GM12878 (cell line): Measurements from ENCODE around the gene C22orf42.

ENCODE experiments used
- CEBPB ChIP-seq, 2 experiments: fragments of 150-350 bp in 1 of 2; IDR thresholded peaks; 2 replicates each; pipeline ENCODE4 v1.6.1; 2012 to 2014; ENCODE audit warnings: low read depth in 2 of 2, low read length in 2 of 2, borderline replicate concordance in 1 of 2, inconsistent platforms in 1 of 2
- FOXM1 ChIP-seq: IDR thresholded peaks from 2 replicates; pipeline ENCODE4 v1.6.1; 2012; ENCODE audit warnings: low read depth, mild to moderate bottlenecking, inconsistent platforms, low read length, moderate library complexity
- HDAC6 ChIP-seq: fragments of 200-600 bp; sonication (generic); IDR thresholded peaks from one replicate; pipeline ENCODE4 v1.8.0; 2017; ENCODE audit warnings: antibody characterized with exemption; ENCODE audit not compliant: unreplicated experiment
- MTA3 ChIP-seq: IDR thresholded peaks from 2 replicates; pipeline ENCODE4 v1.6.1; 2012; ENCODE audit warnings: low read length, inconsistent platforms, borderline replicate concordance
- MXI1 ChIP-seq: fragments of 150-350 bp; IDR thresholded peaks from 2 replicates; pipeline ENCODE4 v1.6.1; 2011; ENCODE audit warnings: low read depth, mild to moderate bottlenecking, inconsistent platforms, low read length, improper control_type of control experiment
- NBN ChIP-seq: fragments of 450-650 bp; IDR thresholded peaks from 2 replicates; pipeline ENCODE4 v1.6.1; 2016
- POLR2A ChIP-seq: IDR thresholded peaks from 2 replicates; pipeline ENCODE4 v1.6.1; 2011; ENCODE audit warnings: low read depth, mild to moderate bottlenecking, low read length
- POLR2AphosphoS5 ChIP-seq: IDR thresholded peaks from 2 replicates; pipeline ENCODE4 v1.6.1; 2011; ENCODE audit warnings: mild to moderate bottlenecking, low read length, inconsistent platforms
- POU2F2 ChIP-seq: IDR thresholded peaks from 3 replicates; pipeline ENCODE4 v1.6.1; 2011; ENCODE audit warnings: low read depth, mild to moderate bottlenecking, low read length, borderline replicate concordance
- TARDBP ChIP-seq: IDR thresholded peaks from 2 replicates; pipeline ENCODE4 v1.6.1; 2016; ENCODE audit warnings: borderline replicate concordance
- TCF7 ChIP-seq: IDR thresholded peaks from 2 replicates; pipeline ENCODE4 v1.6.1; 2014; ENCODE audit warnings: antibody characterized with exemption, borderline replicate concordance
- YY1 ChIP-seq: IDR thresholded peaks from 2 replicates; pipeline ENCODE4 v1.6.1; 2011; ENCODE audit warnings: low read depth, mild to moderate bottlenecking, low read length
- ZNF207 ChIP-seq: fragments of 450-650 bp; IDR thresholded peaks from 2 replicates; pipeline ENCODE4 v1.6.1; 2014; ENCODE audit warnings: antibody characterized with exemption, mild to moderate bottlenecking, borderline replicate concordance
- TF ChIP-seq, protein P1 (sequence below), 3 experiments: IDR thresholded peaks in 2 of 3; conservative IDR thresholded peaks in 1 of 3; 2 replicates each; pipeline ENCODE4 v1.5.1; 2011; ENCODE audit warnings: low read depth in 3 of 3, low read length in 3 of 3, mild to moderate bottlenecking in 3 of 3, control low read depth in 2 of 3, moderate library complexity in 2 of 3, inconsistent platforms in 1 of 3, mixed read lengths in 1 of 3; ENCODE audit not compliant: control insufficient read depth in 2 of 3, insufficient read depth in 1 of 3; ENCODE audit errors: extremely low read depth in 1 of 3

DNA sequence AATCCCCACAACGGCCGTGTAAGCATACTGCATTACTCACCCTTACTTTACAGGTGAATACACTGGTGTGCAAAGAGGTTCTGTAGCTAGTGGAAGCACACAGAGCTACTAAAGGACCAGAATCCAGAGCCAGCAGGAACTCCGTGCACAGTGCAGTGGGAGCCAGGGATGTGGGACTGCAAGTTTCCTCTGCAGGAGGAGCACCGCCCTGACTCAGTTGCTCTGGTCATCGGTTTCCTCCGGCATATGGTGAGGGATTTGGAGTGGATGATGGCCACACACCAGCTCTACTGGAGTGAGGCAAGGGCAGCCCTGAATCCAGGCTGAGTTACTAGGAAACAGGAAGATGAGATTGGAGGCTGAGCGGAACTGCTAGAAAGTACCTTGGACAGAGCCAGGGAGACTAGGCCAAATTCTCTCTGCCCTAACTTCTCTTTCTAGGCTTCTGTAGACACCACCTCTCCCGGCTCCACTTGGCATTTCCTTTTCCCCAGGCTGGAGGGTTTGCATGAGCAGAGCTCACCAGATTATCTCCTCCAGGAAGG lies 18.2 kb upstream of the C22orf42 start:
- TF ChIP-seq MTA3, result no peak
- TF ChIP-seq, protein P1, sequence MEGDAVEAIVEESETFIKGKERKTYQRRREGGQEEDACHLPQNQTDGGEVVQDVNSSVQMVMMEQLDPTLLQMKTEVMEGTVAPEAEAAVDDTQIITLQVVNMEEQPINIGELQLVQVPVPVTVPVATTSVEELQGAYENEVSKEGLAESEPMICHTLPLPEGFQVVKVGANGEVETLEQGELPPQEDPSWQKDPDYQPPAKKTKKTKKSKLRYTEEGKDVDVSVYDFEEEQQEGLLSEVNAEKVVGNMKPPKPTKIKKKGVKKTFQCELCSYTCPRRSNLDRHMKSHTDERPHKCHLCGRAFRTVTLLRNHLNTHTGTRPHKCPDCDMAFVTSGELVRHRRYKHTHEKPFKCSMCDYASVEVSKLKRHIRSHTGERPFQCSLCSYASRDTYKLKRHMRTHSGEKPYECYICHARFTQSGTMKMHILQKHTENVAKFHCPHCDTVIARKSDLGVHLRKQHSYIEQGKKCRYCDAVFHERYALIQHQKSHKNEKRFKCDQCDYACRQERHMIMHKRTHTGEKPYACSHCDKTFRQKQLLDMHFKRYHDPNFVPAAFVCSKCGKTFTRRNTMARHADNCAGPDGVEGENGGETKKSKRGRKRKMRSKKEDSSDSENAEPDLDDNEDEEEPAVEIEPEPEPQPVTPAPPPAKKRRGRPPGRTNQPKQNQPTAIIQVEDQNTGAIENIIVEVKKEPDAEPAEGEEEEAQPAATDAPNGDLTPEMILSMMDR (IDR thresholded peaks at IDR 0.05 in 2 of 3, conservative IDR thresholded peaks at IDR 0.05 in 1 of 3; ENCODE audit: control insufficient read depth in 2 of 3, extremely low read depth in 1 of 3, insufficient read depth in 1 of 3, low read depth in 3 of 3, low read length in 3 of 3), result no peak
- TF ChIP-seq ZNF207, result no peak
- no peak for TF ChIP-seq MXI1
- no peak for TF ChIP-seq NBN
- no peak for TF ChIP-seq TCF7
- TF ChIP-seq FOXM1, result no peak
- TF ChIP-seq POLR2A, result no peak
- TF ChIP-seq TARDBP, result no peak
- TF ChIP-seq POU2F2, result no peak
- TF ChIP-seq CEBPB (IDR thresholded peaks at IDR 0.05; ENCODE audit: borderline replicate concordance in 1 of 2, low read depth in 2 of 2, low read length in 2 of 2), result no peak
- no peak for TF ChIP-seq YY1
- TF ChIP-seq HDAC6, result no peak
- TF ChIP-seq POLR2AphosphoS5, result no peak
